Measurements from ENCODE around the gene CENPS.
"Not testable (repeated sequence)": the region's sequence is repeated elsewhere in the genome, so short reads cannot be mapped to it uniquely, and the experiment has no call there.

- TF ChIP-seq, protein P1, sequence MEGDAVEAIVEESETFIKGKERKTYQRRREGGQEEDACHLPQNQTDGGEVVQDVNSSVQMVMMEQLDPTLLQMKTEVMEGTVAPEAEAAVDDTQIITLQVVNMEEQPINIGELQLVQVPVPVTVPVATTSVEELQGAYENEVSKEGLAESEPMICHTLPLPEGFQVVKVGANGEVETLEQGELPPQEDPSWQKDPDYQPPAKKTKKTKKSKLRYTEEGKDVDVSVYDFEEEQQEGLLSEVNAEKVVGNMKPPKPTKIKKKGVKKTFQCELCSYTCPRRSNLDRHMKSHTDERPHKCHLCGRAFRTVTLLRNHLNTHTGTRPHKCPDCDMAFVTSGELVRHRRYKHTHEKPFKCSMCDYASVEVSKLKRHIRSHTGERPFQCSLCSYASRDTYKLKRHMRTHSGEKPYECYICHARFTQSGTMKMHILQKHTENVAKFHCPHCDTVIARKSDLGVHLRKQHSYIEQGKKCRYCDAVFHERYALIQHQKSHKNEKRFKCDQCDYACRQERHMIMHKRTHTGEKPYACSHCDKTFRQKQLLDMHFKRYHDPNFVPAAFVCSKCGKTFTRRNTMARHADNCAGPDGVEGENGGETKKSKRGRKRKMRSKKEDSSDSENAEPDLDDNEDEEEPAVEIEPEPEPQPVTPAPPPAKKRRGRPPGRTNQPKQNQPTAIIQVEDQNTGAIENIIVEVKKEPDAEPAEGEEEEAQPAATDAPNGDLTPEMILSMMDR (conservative IDR thresholded peaks at IDR 0.05 in 1 of 2, IDR thresholded peaks at IDR 0.05 in 1 of 2; ENCODE audit: extremely low read depth in 1 of 2, insufficient read depth in 1 of 2, low read depth in 1 of 2, low read length in 2 of 2), result not testable (repeated sequence)
- TF ChIP-seq EZH2 (IDR thresholded peaks at IDR 0.05; ENCODE audit: borderline replicate concordance, low read length), result not testable (repeated sequence)
Measured at GRCh38 chr1:10426535-10426848, 3.7 kb upstream of the CENPS start.

Data from mammary epithelial cell (primary cell).